ENCODE results near the gene SRL.

Gene SRL

DNA sequence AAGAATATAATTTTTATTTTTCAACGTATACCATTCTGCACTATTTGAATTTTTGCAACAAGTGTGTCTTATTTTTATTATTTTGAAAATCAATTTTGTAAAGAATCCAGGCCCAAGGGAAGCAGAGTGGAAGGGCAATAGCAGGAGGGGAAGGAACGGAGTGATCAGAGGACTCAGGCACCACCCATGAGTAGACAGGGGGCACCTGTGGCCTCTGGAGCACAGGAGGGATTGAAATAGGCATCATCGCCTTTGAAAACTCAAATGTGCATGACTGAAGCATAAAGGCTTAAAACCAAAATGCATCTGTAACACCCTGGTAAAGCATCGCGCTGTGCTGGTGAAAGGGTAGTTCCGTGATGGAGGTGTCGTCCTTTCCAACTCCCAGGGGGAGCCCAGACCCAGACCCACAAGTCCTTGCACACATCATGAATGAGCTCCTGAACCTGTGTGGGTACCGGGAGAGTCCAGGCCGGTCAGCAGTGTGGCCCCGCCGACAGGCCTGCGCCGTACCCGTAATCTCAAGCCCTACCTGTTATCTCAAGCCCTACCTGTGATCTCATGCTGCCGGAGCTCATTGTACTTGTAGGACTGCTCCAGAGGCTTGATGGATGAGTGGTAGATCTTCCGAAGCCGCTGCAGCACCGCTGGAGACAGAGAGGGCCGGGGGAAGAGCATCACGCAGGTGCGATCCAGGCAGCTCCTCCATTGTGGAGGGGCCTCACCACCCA, 39.1 kb downstream of the SRL start:
- Mint-ChIP-seq H3K4me3 (no peak overlapping the region), H3K27ac (no peak overlapping the region), H3K9me3 (no peaks in the 10 kb centered on the region), H3K4me1 (peaks cover 38% of the 10 kb centered on the region), H3K36me3 (ENCODE audit: low read depth) (no peaks in the 10 kb centered on the region), H3K27me3 (ENCODE audit: low read depth, poor library complexity) (peaks cover 6% of the 10 kb centered on the region)
- no peak for DNase-seq
- TF ChIP-seq, protein P1, sequence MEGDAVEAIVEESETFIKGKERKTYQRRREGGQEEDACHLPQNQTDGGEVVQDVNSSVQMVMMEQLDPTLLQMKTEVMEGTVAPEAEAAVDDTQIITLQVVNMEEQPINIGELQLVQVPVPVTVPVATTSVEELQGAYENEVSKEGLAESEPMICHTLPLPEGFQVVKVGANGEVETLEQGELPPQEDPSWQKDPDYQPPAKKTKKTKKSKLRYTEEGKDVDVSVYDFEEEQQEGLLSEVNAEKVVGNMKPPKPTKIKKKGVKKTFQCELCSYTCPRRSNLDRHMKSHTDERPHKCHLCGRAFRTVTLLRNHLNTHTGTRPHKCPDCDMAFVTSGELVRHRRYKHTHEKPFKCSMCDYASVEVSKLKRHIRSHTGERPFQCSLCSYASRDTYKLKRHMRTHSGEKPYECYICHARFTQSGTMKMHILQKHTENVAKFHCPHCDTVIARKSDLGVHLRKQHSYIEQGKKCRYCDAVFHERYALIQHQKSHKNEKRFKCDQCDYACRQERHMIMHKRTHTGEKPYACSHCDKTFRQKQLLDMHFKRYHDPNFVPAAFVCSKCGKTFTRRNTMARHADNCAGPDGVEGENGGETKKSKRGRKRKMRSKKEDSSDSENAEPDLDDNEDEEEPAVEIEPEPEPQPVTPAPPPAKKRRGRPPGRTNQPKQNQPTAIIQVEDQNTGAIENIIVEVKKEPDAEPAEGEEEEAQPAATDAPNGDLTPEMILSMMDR (IDR thresholded peaks at IDR 0.05): no peak

- no peak overlapping the region for H3K4me3 Mint-ChIP-seq
- peaks cover 9% of the 10 kb centered on the region for H3K27me3 Mint-ChIP-seq (ENCODE audit: low read depth, poor library complexity)
- no peak overlapping the region for H3K27ac Mint-ChIP-seq
- H3K36me3 Mint-ChIP-seq (ENCODE audit: low read depth): no peaks in the 10 kb centered on the region
- peaks cover 24% of the 10 kb centered on the region for H3K4me1 Mint-ChIP-seq
- TF ChIP-seq, protein P1 (IDR thresholded peaks at IDR 0.05): no peak
- no peaks in the 10 kb centered on the region for H3K9me3 Mint-ChIP-seq
- DNase-seq: no peak
These were observed 41.1 kb downstream of the SRL start for GRCh38 chr16:4200781-4201137.

DNA sequence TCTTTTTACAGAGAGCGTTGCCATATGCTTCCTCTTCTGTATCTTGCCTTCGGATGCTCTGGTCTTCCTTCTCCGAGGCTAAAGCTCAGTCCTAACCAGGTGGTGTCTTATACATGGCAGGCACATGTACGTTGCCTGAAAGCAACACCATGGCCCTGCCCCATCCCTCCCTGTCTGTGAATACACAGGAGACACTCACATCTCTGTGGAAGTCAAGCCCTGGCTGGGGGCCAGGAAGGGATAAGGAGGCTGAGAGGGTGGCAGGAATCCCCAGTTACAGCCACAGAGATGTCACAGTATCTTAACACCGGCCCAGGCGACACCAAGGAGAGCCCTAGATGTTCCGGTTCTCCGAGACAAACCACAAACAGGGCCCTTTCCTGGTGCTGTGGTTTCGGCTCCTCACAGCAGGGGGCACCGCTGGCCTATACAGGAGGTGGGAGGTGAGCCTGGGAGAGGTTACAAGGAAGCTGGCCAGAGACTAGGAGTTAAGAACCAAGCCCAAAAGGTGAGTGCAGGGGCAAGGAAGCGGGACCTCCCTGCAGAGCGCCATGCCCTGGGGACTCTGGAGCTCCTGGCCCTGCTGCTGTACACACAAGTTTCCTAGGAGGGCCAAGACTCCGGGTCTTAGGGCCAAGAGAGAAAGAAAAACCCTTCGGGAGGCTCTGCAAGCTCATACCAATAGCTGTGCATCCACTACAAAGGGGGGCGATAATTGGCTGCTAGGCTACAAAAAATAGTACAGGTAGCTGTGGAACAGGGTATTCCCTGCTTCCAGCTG, 41.7 kb downstream of the SRL start:
- no peaks in the 10 kb centered on the region for H3K9me3 Mint-ChIP-seq
- TF ChIP-seq, protein P1 (IDR thresholded peaks at IDR 0.05): peak; percentile 54
- no peaks in the 10 kb centered on the region for H3K36me3 Mint-ChIP-seq (ENCODE audit: low read depth)
- no peak overlapping the region for H3K4me3 Mint-ChIP-seq
- H3K27ac Mint-ChIP-seq: no peak overlapping the region
- H3K27me3 Mint-ChIP-seq (ENCODE audit: low read depth, poor library complexity): peaks cover 9% of the 10 kb centered on the region
- H3K4me1 Mint-ChIP-seq: peaks cover 18% of the 10 kb centered on the region
- peak; percentile 77 for DNase-seq

GRCh38 chr16:4198816-4199215, 43.1 kb downstream of the SRL start:
- Mint-ChIP-seq H3K4me1 (peaks cover 9% of the 10 kb centered on the region), H3K27me3 (ENCODE audit: low read depth, poor library complexity) (peaks cover 9% of the 10 kb centered on the region), H3K4me3 (no peak overlapping the region), H3K9me3 (no peaks in the 10 kb centered on the region), H3K36me3 (ENCODE audit: low read depth) (no peaks in the 10 kb centered on the region), H3K27ac (no peak overlapping the region)
- TF ChIP-seq, protein P1 (IDR thresholded peaks at IDR 0.05): no peak
- no peak for DNase-seq

DNA sequence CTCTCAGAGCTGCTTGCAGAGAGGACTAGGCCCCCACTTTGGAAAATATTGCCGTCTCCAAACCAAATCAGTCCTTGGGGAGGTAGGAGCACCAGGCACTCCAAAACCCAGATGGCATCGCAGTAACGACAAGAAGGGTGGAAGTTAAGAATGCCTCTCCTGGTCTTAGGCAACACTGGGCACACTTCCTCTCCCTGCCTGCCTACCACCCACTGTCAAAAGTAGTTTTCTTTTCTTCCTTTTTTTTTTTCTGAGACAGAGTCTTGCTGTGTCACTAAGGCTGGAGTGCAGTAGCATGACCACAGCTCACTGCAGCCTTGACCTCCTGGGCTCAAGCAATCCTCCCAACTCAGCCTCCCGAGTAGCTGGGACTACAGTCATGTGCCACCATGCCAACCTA, 47.2 kb downstream of the SRL start:
- H3K36me3 Mint-ChIP-seq (ENCODE audit: low read depth): no peaks in the 10 kb centered on the region
- TF ChIP-seq, protein P1 (IDR thresholded peaks at IDR 0.05): no peak
- peaks cover 9% of the 10 kb centered on the region for H3K27me3 Mint-ChIP-seq (ENCODE audit: low read depth, poor library complexity)
- no peak overlapping the region for H3K27ac Mint-ChIP-seq
- H3K9me3 Mint-ChIP-seq: no peaks in the 10 kb centered on the region
- H3K4me1 Mint-ChIP-seq: peaks cover 22% of the 10 kb centered on the region
- DNase-seq: no peak
- no peak overlapping the region for H3K4me3 Mint-ChIP-seq
